Vagina (tissue), 2 donors: ENCODE measurements around the gene OR2AJ1.

Source experiments
- CTCF ChIP-seq, 3 experiments: fragments of 450-650 bp in 2 of 3; fragments of 200-600 bp in 1 of 3; sonication (generic) in 1 of 3; IDR thresholded peaks; one replicate each; pipeline ENCODE4 v1.5.1; 2017 to 2019; ENCODE audit warnings: antibody characterized with exemption in 3 of 3, mild to moderate bottlenecking in 2 of 3, moderate library complexity in 2 of 3
- POLR2A ChIP-seq, 2 donors: fragments of 450-650 bp; IDR thresholded peaks; one replicate each; pipeline ENCODE4 v1.6.1; 2017; ENCODE audit warnings: antibody characterized with exemption in 2 of 2, mild to moderate bottlenecking in 2 of 2, moderate library complexity in 2 of 2
- POLR2AphosphoS5 ChIP-seq, 2 donors: sonication (generic); formaldehyde crosslinking; IDR thresholded peaks; one replicate each; pipeline ENCODE4 v1.9.0; 2017; ENCODE audit warnings: antibody characterized with exemption in 2 of 2, mild to moderate bottlenecking in 2 of 2, low read depth in 1 of 2; ENCODE audit not compliant: insufficient read depth in 1 of 2

- no peak for TF ChIP-seq POLR2A (IDR thresholded peaks at IDR 0.05)
- TF ChIP-seq CTCF (IDR thresholded peaks at IDR 0.05), result no peak
- TF ChIP-seq POLR2AphosphoS5 (IDR thresholded peaks at IDR 0.05; ENCODE audit: insufficient read depth in 1 of 2, low read depth in 1 of 2), result no peak
Observed at GRCh38 chr1:247905910-247906503, 18.7 kb upstream of the OR2AJ1 start.
